GM18909 (cell line): ENCODE data around the gene PAQR4.
"Not testable (repeated sequence)": the region's sequence is repeated elsewhere in the genome, so short reads cannot be mapped to it uniquely, and the experiment has no call there.

Experiments used
- ATAC-seq: cut with Tn5 transposase; IDR thresholded peaks from one replicate; pipeline ENCODE4 v1.9.1; 2021; ENCODE audit warnings: mild to moderate bottlenecking; ENCODE audit not compliant: unreplicated experiment, poor library complexity

Gene PAQR4

GRCh38 chr16:2942045-2942444 is 27.1 kb upstream of the PAQR4 start:
- no peak for ATAC-seq

- ATAC-seq: not testable (repeated sequence)
These were observed 25.4 kb upstream of the PAQR4 start for GRCh38 chr16:2943716-2944115.

GRCh38 chr16:2946649-2947048 is 22.5 kb upstream of the PAQR4 start:
- ATAC-seq: no peak

- no peak for ATAC-seq
These were observed 20.1 kb upstream of the PAQR4 start for GRCh38 chr16:2948807-2949704.

GRCh38 chr16:2949705-2950352 is 19.3 kb upstream of the PAQR4 start:
- no peak for ATAC-seq

- ATAC-seq: no peak
These were observed 18.8 kb upstream of the PAQR4 start for GRCh38 chr16:2950353-2950724.

- ATAC-seq: no peak
These were observed 18.4 kb upstream of the PAQR4 start for GRCh38 chr16:2950773-2951172.

GRCh38 chr16:2952679-2953078 is 16.5 kb upstream of the PAQR4 start:
- ATAC-seq: no peak

GRCh38 chr16:2953706-2954627 is 15.2 kb upstream of the PAQR4 start:
- ATAC-seq: no peak

GRCh38 chr16:2954656-2955381 is 14.3 kb upstream of the PAQR4 start:
- ATAC-seq: no peak

GRCh38 chr16:2955438-2955778 is 13.7 kb upstream of the PAQR4 start:
- ATAC-seq: no peak

GRCh38 chr16:2955779-2956578 is 13.2 kb upstream of the PAQR4 start:
- ATAC-seq: no peak

GRCh38 chr16:2956579-2956956 is 12.6 kb upstream of the PAQR4 start:
- ATAC-seq: no peak

GRCh38 chr16:2959206-2959605 is 9.9 kb upstream of the PAQR4 start:
- no peak for ATAC-seq

GRCh38 chr16:2960183-2961010 is 8.8 kb upstream of the PAQR4 start:
- ATAC-seq: no peak

GRCh38 chr16:2962334-2963073 is 6.6 kb upstream of the PAQR4 start:
- no peak for ATAC-seq

GRCh38 chr16:2963074-2963722 is 6.0 kb upstream of the PAQR4 start:
- no peak for ATAC-seq
